ENCODE measurements around the gene CMTM3.

The CMTM3 gene

GRCh38 chr16:66662445-66663194, 58.1 kb downstream of the CMTM3 start:
- DNase-seq (ENCODE audit: low read depth), result no peak
